Stimulated activated CD8-positive, alpha-beta memory T cell treated with anti-CD3 and anti-CD28 coated beads, Interleukin-15, amount 100 ng/mL, for 48 hours (primary cell): ENCODE data around the gene RHOBTB3.

Experiments used
- DNase-seq, 2 donors: peaks; one replicate each; pipeline ENCODE4 v3.0.0-alpha.2; 2020; ENCODE audit warnings: low read depth in 2 of 2

RHOBTB3 gene

DNA sequence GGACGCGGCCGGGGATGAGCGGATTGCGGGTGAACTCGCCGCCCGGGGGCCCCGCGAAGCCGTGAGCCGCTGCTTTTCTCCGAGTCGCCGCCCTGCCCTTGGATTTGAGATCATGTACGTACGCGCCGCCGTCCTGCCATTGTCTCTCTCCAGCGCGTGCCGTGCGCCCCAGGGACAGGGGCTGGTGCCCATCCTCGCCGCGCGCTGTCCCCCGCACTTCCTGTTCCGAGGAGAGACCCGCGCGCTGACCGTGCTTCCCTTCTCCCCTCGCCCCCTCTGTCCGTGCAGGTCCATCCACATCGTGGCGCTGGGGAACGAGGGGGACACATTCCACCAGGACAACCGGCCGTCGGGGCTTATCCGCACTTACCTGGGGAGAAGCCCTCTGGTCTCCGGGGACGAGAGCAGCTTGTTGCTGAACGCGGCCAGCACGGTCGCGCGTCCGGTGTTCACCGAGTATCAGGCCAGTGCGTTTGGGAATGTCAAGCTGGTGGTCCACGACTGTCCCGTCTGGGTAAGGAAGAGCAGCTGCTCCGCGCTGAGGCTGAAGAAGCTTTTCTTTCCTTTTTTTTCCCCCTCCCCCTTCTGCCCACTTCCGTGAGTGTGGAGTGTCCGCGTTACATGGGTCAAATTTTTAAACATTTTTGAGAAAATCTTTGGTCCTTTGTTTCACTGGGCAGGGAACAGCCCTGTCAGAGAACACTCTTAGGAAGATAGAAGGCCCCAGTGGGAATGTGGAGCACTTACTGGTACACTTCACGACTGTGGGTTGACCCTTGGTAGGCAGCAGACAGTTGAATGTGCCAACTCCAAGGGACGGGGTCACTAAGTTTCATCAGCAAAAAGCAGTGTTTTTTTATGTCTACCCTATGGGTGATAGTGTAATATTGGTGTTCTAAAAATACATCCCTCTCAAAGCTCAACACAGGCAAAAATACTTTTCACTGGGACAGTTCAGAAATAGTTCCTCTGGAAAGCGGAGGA lies 727 bp downstream of the RHOBTB3 start:
- DNase-seq, result peak in 1 of 2 donors; percentile 13

- DNase-seq, result no peak
These were observed 2.0 kb downstream of the RHOBTB3 start for GRCh38 chr5:95733107-95733665.

DNA sequence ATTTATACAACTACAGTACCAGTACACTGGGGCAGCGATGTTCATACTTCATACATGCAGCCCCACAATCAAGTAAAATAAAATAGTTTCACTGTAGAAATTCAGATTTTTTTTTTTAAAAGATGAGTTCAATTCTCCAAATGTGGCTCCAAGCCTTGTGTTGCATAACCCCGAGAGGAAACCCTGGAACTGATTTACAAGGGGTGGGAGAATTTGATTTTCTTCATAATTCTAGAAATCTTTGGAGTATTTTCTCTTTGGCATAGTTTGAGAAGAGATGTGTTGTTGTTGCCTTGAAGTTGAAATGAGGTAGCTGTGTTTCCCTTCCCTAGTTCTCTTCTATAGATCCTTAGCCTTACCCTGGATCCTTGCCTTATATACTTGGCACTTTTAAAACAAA lies 3.1 kb downstream of the RHOBTB3 start:
- DNase-seq, result no peak

GRCh38 chr5:95734906-95735305 lies 3.8 kb downstream of the RHOBTB3 start:
- no peak for DNase-seq

DNA sequence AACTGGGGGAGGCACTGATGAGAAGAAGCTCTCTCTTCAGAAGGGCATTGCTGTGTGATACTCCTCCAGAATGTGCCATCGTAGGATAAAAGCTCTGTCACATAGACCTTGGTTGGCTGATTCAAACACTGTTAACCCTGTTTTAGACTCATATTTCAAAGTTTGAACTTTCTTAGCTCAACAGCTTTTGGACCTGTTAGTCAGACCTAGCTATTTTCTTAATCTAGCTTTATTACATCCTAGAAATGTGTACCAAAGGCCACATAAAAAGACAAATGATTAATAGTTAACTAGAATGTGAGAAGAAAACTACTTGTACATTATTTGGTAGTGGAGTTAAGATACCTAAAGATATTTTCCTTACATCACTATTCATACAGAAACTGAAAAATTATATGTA lies 4.3 kb downstream of the RHOBTB3 start:
- no peak for DNase-seq

- no peak for DNase-seq
These were observed 6.9 kb downstream of the RHOBTB3 start for GRCh38 chr5:95738072-95738471.

- no peak for DNase-seq
These were observed 7.7 kb downstream of the RHOBTB3 start for GRCh38 chr5:95738834-95739233.

GRCh38 chr5:95739857-95740256 lies 8.7 kb downstream of the RHOBTB3 start:
- DNase-seq, result no peak

DNA sequence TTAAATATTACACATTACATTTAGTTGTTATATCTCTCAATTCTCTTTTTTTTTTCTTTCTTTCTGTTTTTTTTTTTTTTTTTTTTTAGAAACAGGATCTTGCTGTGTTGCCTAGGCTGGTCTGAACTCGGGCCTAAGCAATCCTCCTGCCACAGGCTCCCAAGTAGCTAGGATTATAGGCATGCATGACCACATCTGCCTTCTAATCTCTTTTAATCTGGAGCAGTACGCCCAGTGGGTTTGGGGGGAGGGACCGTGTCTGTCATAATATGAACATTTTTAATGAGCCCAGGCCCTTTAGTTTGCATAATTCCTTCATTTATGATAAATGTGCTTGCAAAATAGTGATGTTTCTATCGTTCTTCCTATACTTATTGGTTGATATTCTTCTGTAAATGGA lies 10.3 kb downstream of the RHOBTB3 start:
- DNase-seq, result no peak

- DNase-seq, result no peak
These were observed 12.1 kb downstream of the RHOBTB3 start for GRCh38 chr5:95743232-95743631.

DNA sequence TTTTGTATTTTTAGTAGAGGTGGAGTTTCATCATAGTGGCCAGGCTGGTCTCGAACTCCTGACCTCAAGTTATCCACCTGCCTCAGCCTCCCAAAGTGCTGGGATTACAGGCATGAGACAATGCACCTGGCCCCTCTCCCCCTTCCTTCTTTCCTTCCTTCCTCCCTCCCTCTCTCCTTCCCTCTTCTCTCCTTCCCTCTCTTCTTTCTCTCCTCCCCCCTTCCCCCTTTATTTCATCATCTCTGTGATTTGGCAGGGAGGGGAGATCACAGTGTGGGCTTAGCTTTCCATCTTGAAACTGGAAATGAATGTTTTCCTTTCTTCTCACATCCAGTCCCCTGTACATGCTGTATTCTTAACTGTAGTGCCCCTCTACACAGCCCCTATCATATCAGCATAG lies 12.7 kb downstream of the RHOBTB3 start:
- DNase-seq, result no peak

DNA sequence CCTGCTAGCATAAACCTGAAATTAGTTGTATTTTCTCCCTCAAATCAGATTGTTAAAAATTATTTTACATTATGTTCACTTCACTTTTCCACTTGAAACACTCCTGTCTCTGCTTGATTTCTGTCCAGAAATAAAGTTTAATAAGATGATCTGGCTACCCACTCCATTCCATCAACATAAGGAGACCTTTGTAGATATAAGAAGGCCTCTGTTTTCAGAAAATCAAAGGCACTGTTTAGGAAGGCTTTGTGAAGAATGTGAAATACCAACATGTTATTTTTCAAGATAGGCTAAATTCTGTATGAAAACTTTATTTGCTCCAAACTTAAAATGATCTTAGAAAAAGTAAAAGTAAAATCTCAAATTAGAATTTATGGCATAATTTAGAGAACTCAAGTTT lies 15.1 kb downstream of the RHOBTB3 start:
- DNase-seq, result no peak

- DNase-seq, result no peak
These were observed 15.9 kb downstream of the RHOBTB3 start for GRCh38 chr5:95746722-95747679.

DNA sequence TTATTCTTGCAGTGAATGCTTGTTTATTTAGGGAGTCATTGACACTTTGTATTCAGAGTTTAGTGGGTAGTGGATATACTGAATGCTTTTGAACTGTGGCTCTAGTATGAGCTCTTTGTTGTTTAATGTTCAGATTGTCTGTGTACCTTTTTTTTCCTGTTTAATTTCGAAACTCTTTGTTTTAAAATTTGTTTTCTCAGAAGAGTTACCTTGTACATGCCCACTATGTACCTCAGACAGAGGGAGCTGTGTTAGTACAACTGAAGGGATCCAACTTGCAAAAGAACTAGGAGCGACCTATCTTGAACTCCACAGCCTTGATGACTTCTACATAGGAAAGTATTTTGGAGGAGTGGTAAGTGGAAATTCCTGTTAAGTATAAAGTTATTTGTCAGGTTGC lies 17.0 kb downstream of the RHOBTB3 start:
- DNase-seq, result no peak

DNA sequence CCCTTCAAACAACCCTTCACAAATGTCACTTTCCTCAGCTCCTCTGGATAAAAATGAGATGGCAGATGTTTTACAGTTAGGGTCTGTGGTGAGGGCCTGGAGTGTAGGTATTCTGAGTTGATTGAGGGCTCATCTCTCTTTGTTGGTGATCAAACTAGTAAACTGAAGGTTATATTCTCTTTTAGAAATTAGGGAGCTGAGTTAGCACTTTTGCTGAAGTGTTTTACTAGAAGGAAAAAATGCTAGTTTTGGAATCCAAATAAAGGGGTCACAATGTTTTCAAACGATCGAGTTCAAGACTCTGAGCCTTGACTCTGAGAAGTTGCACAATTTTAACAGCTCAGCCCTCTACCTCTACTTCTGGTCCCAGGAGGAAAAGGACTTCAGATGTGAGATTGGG lies 23.4 kb downstream of the RHOBTB3 start:
- no peak for DNase-seq

DNA sequence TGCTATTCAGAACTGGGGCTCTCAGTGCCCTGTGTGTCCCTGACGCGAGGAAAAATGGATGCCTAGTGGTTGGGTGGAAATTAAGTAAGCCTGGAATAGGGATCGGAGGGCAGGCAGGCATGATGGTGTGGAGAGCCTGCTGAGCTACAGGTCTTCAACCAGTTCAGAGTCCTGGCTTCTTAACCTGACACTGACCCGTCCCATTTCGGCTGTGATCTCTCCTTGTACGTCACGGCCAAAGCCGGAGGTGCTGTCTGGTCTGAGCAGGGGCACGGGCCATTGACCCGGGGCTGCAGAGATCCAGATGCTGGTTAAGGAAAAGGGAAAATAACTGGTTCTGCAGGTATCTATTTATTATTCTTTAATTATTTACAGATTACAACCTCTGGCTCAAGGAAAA lies 27.9 kb downstream of the RHOBTB3 start:
- no peak for DNase-seq

DNA sequence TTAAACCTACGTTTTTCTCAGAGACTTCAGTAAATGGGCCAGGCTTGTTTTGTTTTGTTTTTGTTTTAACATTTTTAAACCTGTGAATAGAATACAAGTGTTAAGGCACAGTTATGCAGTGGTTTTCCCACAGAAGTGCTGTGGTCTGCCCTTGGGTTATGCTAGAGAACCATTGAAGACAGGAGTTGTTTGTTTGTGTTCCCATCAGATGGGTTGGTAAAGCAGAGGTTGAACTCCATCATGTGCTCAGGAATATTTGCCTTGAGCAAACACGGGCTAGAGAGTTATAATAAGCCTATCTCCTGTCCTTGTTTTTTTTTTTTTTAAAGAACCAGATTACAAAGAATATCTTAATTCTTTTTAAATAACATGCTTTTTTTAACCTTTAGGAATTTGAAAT lies 28.5 kb downstream of the RHOBTB3 start:
- DNase-seq, result no peak

GRCh38 chr5:95760273-95761191 lies 29.4 kb downstream of the RHOBTB3 start:
- DNase-seq, result no peak

DNA sequence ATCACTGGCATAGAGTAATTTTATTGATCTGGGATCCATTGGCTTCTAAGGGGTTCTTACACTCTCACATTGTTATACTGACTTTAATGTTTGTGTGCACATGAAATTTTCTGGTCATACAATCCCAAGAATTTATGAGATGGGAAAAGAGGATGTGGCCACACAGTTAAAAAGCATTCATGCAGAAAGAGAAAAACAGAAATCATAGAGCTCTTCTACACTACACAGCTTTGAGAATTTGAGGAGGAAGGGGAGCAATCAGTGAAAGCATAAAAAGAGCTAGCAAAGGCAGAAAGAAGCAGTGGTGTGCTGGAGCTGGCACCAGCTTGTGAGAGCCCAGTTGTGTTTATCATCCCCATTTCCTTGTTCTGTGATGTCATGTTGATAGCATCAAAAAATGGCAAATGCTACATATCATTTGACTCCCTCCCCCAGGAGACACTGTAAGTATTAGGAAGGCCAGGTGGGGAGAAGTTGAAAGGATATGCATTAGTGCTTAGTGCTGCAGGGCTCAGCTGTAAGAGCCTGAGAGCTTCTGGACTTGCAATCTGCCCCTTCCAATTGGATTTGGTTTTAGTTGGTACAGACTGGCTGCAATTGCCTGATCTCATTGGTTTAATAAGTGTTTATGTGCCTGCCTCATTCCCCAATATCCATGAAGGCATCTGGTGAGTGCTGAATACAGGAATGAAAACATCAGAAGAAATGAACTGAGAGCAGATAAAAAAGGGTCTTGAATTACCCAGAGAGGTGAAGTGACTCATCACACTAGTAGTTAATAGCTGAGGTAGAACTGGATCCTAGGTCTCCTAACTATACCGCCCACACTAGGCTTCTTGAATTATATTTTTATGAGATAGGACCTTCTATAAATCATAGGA lies 30.9 kb downstream of the RHOBTB3 start:
- no peak for DNase-seq

DNA sequence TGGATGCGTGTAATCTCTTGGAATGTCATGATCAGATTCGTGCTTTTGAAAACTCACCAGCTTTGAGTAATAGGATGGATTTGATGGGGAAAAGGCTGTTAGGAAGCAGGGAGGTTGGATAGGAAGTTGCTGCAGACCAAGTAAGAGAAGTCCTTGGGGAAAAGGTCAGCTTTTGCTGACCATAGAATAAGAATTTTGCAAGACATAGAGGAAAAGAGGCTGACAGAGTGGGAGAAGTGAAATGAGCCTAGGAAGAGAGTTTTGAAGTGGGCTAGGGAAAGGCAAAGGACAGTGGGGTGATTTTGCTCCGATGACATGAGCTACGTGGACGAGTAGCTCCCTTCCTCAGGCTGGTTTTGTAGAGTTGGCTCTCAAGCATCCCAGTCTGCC lies 31.5 kb downstream of the RHOBTB3 start:
- no peak for DNase-seq
